Measurements from ENCODE around the gene EHD4.

The EHD4 gene

DNA sequence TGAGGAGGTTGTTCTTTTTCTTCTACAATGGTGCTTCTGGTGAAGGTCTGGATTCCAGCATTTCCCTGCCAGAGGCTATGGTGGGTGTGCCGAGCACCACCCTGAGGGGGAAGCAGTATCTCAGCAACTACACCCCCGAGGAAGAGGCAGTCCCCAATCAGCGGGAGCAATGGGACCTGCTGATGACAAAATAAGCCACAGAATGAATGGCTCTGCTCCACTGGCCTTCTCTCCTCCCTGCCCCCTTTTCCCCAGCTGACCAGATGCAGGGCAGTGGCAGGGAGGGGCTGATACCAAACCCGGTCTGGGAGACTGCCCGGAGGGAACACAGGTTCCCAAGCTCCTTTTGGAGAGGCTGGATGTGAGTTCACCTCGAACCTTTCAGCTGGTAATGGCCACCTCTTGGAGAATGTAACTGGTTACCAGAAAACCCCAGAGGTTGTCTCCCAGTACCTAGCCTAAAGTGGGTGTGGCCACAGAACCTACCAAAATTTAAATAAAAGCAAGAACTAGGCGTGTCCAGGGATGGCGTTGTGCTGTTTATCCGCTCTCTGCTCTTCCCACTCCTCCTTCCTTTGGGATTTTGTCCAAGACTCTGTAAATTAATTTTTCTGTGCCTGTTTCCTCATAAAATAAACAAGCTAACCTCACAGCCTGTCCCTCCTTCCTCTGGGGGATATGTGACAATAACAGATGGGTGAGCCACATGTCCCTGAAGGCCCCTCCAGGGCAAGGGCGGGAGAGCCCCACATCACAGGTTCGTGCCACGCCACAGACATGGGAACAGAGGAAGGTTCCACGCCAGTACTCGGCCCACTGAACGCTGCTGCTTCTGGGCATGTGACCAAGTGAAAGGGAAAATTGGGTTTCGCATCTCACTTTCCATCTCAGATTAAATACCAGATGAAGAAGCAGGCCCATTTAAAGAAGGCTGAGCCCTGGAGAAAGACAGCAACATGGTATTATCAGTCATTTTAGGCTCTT lies 43.4 kb downstream of the EHD4 start:
- TF ChIP-seq ZFX (IDR thresholded peaks at IDR 0.05) = no peak
- TF ChIP-seq, protein P1, sequence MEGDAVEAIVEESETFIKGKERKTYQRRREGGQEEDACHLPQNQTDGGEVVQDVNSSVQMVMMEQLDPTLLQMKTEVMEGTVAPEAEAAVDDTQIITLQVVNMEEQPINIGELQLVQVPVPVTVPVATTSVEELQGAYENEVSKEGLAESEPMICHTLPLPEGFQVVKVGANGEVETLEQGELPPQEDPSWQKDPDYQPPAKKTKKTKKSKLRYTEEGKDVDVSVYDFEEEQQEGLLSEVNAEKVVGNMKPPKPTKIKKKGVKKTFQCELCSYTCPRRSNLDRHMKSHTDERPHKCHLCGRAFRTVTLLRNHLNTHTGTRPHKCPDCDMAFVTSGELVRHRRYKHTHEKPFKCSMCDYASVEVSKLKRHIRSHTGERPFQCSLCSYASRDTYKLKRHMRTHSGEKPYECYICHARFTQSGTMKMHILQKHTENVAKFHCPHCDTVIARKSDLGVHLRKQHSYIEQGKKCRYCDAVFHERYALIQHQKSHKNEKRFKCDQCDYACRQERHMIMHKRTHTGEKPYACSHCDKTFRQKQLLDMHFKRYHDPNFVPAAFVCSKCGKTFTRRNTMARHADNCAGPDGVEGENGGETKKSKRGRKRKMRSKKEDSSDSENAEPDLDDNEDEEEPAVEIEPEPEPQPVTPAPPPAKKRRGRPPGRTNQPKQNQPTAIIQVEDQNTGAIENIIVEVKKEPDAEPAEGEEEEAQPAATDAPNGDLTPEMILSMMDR (conservative IDR thresholded peaks at IDR 0.05) = no peak
- peak overlapping the region; percentile 84 for H3K27ac ChIP-seq

DNA sequence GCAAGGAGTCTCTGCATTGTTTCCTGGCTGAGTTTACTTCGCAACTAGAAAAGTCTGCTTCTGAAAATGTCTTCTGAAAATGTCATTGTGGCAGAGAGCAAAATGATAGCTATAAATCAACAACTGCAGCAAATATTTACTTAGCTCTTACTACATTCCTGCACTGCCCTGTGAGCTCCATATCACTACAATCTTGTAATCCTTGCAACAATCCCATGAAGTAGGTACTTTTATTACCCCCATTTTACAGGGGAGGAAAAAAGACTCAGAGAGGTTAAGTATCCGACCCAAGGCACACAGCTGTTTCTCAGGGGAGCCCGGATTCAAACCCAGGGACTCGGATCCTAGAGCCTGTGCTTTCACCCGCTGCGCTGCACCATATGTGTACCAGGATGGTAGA lies 44.3 kb downstream of the EHD4 start:
- peak overlapping the region; percentile 84 for H3K27ac ChIP-seq
- TF ChIP-seq, protein P1 (conservative IDR thresholded peaks at IDR 0.05) = no peak
- no peak for TF ChIP-seq ZFX (IDR thresholded peaks at IDR 0.05)

DNA sequence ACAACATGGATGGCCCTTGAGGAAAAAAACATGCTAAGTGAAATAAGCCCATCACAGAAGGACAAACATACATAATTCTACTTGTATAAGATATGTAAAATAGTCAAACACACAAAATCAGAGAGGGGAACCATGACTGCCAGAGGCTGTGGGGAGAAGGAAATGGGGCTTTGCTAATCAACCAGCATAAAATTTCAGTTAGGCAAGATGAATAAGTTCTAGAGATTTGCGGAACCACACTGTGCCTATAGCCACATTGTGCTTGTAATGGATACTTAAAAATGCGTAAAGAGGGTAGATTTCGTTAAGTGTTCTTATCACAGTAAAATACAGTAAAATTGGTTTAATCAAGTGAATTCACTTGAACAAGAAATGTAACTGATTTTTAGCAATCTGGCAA lies 44.8 kb downstream of the EHD4 start:
- TF ChIP-seq, protein P1 (conservative IDR thresholded peaks at IDR 0.05) = no peak
- TF ChIP-seq ZFX (IDR thresholded peaks at IDR 0.05) = no peak
- no peak overlapping the region for H3K27ac ChIP-seq

DNA sequence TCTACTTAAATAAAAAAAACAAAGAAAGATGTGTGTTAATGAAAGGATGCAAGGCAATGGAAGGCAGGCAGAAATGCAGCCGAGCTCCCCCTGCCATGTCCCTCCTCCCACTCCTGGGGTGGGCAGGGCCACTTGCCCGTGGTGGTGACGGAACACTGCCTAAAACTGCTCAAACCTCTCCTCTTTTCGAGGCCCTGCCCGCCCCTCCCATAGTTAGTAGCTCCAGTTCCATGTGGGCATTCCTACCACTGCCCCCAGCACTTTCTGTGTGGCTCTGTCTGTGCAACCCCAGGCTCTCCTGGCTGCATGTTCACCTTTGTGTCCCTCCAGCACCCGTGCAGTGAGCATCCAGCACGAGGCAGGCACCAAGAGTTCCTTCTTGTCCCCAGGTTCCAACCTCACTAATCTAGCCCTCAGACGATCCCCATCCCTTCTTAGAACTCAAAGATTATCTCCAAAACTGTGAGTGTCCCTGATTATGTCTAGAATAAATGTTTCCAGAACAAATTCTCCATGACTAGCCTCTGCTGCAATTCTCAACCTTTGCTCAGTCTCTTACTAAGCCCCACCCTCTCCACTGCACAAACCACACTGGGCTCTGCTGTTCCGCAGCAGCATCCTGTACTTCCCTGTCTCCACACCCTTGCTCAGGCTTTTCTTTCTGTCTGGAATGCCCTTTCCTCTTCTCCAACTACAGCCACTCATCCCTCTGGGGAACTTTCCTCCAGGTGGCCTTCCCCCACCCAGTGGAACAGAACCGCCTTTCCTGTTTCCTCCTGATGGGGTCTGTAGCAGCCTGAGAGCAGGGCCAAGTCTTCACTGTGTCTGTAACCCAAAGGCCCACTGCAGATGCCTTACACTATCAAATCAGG lies 45.9 kb downstream of the EHD4 start:
- peak overlapping the region; percentile 33 for H3K27ac ChIP-seq
- TF ChIP-seq, protein P1 (conservative IDR thresholded peaks at IDR 0.05) = no peak
- TF ChIP-seq ZFX (IDR thresholded peaks at IDR 0.05) = no peak

DNA sequence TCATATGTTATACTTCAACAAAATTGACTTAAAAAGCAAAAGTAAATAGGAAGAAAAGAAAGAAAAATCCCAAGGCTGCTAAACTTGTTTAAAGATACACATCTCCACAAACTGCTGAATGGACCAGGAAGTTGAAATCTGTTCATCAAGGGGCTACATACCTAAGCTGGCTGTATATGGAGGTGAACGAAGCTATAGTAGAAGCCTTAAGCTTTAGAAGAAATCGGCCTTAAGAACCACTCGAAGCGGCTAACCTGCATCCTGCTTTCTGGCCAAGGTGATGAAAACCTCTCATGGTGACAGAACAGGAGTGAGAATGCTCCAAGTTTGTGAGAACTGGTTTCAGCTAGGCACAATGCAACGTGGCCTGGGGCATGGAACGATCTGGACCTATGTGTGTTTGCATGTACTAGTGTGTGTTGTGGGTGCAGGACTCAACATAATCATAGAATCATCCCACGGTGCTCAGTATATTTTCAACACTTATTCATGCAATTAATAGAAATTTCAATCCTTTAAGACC lies 47.2 kb downstream of the EHD4 start:
- peak overlapping the region; percentile 33 for H3K27ac ChIP-seq
- TF ChIP-seq, protein P1 (conservative IDR thresholded peaks at IDR 0.05) = no peak
- TF ChIP-seq ZFX (IDR thresholded peaks at IDR 0.05) = no peak

DNA sequence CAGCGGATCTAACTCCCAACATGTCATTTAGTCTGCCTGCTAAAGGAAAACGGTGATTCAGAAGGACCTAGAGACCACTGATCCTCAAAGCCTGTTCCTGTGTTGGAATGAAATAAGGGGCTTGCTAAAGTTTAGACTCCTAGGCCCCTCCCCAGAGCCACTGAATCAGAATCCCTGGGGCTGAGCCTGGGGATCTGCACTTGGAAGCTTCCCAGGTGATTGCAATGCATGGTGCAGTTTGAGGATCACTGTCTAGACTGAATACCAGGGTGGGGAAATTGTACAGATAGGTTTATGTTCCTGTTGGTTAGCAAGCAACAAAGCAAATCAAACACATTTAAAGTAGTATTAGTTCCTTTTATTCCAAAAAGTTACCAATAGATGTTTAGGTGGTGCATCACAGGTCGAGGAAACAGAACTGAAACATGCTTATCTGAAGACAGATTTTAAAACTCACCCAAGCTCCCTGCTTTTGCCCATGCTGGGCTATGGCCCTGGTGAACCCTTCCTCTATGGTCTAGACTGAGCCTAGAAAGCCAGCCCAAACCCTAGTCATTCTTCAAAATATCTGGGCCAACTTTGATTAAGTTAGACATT lies 48.9 kb downstream of the EHD4 start:
- H3K27ac ChIP-seq = no peak overlapping the region
- TF ChIP-seq ZFX (IDR thresholded peaks at IDR 0.05) = no peak
- TF ChIP-seq, protein P1 (conservative IDR thresholded peaks at IDR 0.05) = no peak
